GM19193 (cell line): ENCODE data around the gene ZNF121.

Source experiments
- POLR2A ChIP-seq: IDR thresholded peaks from 4 replicates; pipeline ENCODE4 v1.6.1; 2011; ENCODE audit not compliant: insufficient read depth, insufficient read length; ENCODE audit errors: extremely low read depth

Gene ZNF121

GRCh38 chr19:9552536-9553274 lies 31.6 kb downstream of the ZNF121 start:
- no peak for TF ChIP-seq POLR2A

- TF ChIP-seq POLR2A: no peak
These were observed 36.4 kb downstream of the ZNF121 start for GRCh38 chr19:9547870-9548269.

- TF ChIP-seq POLR2A: peak; percentile 70
These were observed 45.9 kb downstream of the ZNF121 start, which contains the start of gene ZNF426 for GRCh38 chr19:9538183-9539058. Gene ZNF426 (minus strand): TSS chr19:9538645. CDS start chr19:9536232, 2,413 bp downstream.

- no peak for TF ChIP-seq POLR2A
These were observed 48.4 kb downstream of the ZNF121 start for GRCh38 chr19:9535934-9536333.

GRCh38 chr19:9531933-9532332 lies 52.4 kb downstream of the ZNF121 start:
- TF ChIP-seq POLR2A: no peak

GRCh38 chr19:9528757-9529336 lies 55.5 kb downstream of the ZNF121 start:
- no peak for TF ChIP-seq POLR2A

- no peak for TF ChIP-seq POLR2A
These were observed 60.3 kb downstream of the ZNF121 start for GRCh38 chr19:9523885-9524474.
